CD4-positive, alpha-beta T cell treated with Interleukin-21 for 1 hour (primary cell): ENCODE measurements around the gene PSMB9.

Experiments used
- DNase-seq: peaks from one replicate; pipeline ENCODE4 v3.0.0-alpha.2; 2020

PSMB9 gene

DNA sequence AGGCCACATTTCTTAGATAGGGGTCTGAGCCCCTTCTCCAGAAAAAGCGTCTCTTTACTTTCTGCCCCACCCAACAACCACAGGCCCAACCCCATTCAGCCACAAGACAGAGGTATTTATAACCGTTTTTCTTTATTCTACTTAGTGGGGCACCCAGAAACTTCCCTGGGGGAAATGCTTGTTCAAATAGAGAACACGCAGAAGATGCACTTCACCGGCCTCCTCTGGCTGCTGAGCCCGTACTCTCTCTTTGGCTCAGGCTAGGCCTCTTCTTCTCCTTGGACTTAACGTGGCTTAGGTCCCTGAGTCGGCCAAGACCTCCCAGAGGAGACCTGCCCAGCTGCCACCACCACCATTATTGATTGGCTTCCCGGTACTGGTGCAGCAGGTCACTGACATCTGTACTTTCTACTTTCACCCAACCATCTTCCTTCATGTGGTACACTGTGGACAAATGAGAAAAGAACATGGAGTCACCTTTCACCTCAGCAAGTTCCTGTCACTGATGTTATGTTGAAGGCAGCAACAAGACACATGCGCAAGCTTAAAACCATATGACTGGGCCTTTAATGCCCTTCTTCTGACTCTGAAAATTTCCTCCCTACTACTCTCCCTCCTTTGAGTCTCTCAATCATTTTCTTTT lies 13.3 kb upstream of the PSMB9 start:
- DNase-seq = peak; percentile 61

DNA sequence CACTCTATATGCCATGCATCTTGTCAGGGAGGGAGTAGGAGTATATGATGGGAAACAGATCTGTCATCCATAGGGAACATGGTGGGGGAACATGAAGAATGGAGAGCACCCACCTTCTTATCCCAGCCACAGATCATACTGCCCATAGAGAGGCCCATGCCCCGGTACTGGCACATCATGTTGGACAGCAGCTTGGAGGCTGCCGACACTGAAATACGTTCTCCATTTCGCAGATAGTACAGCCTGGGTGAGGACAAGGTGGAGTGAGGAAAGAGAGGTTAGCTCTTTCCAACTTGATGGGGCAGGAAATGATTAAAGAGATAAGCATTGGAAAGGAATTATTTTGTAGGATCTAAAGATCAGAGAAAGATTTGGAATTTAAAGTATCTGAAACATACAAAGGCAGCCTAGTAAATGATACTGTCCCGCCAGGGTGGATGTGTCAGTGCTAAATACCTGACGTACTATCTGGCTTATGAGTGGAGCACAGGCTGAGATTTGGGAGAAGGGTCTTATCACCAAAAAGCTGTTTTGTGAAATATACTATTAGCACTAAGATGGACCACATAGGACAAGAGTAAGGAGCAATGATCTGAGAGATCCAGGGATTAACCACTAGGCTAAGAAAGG lies 11.9 kb upstream of the PSMB9 start:
- DNase-seq = no peak

DNA sequence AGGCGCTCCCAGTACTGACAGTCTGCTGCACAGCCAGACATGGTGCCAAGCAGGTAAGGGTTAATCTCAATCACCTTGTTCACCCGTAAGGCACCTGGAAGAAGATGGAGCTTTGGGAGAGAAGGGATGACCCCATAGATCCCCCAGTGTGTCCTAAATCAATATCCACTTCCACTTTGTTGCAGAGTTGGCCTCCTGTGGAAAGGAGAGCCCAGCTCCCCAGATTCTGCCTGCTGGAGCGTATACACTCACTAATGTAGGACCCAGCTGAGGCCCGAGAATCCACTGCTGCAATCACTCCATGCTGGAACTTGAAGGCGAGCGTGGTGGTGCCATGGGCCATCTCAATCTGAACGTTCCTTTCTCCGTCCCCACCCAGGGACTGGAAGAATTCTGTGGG lies 11.3 kb upstream of the PSMB9 start:
- no peak for DNase-seq

DNA sequence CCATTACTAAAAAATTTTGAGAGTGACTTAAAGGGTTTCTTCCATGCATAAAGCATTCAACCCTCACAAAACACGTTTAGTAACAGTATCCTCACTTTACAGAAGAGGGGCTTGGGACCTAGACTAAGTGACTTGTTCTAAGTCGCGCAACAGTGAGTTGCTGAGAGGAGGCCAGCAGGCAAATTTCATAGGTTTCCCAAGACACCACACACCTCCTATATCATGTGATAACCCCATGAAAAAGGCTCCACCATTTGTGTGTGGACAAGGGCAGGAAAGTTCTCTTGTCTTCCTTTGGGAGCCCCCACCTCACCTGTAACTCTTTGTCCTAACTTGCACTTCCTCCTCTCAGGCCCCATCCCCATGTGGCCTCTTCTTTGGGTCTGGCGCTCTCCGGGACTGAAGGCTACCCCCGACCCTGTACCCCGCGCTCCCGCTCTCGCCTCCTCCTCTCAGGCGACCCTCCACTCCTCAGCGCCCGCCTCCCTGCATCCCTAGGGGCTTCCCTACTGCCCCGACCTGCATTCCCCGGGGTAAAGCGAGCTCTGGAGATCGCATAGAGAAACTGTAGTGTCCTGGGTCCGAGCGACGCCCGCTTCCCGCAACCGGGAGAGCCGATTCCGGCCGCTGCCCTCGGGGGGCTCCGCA lies 10.5 kb upstream of the PSMB9 start:
- peak; percentile 36 for DNase-seq

DNA sequence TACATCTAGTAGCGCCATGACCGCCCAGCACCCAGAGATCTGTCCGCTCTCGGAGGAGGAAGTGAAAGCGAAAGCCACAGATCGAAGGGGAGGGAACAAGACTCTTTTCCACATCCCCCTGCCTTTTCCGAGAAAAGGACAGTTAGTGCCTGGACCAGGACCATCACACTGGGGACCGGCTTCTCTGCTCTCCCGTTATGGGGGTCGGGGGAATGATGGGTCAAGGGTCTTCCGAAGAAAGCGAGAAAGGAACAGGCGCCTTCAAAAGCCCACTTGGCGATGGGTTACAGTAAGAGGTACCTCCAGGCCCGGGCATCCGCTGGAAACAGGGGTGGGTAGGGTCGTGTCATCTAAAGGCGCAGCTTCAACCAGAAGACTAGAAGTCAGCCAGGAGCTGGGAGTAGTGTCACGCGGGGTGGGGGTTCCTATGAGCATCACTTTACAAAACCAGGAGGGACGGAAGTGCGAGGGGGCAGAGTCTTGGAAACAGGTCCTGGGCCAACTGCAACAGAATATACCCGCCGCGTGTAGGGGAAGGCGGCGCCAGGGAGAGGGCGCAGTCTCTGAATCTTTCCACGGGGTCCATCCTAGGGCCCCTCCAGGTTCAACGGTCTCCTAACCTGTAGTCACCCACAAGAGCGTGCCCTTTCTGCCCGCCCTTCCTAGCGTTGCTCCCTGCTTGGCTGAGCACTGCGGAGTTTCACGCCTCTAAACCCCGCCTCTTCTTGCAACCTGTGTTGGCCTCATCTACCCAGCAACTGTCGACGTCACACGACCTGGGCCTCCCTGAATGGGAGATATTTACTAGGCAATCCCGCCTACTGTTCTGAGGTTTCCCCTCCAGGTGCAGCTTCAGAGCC lies 9.8 kb upstream of the PSMB9 start, which contains the start of gene PSMB8:
Gene PSMB8, minus strand, starts transcription at position 69 of the 860 bp plus-strand sequence. Its CDS starts 51 bp downstream, at position 18.
- DNase-seq = peak; percentile 99

DNA sequence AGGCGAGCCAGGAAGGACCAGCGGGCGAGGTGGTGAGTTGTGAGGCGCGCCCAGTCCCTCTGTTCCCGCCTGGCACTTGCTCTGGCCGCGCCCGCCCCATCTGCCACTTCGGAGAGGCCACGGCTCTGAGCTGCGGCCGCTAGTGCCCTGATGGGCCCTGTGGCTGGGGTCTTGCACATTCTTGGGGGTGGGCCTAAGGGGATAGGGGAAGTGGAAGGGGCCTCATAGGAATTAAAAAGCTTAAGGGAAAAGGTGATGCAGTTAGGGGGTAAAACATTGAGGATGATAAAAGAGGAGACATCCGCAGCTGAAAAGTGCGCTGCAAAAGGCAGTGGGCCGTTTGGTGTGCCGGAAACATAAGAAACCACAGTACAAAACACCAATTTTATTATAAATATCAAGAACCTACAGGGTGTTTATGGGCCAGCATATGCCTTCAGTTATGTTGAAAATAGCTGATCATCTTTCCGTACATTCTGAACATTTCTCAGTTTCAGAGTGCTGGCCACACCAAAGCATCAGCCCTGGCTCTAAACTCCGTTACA lies 9.1 kb upstream of the PSMB9 start:
- no peak for DNase-seq

DNA sequence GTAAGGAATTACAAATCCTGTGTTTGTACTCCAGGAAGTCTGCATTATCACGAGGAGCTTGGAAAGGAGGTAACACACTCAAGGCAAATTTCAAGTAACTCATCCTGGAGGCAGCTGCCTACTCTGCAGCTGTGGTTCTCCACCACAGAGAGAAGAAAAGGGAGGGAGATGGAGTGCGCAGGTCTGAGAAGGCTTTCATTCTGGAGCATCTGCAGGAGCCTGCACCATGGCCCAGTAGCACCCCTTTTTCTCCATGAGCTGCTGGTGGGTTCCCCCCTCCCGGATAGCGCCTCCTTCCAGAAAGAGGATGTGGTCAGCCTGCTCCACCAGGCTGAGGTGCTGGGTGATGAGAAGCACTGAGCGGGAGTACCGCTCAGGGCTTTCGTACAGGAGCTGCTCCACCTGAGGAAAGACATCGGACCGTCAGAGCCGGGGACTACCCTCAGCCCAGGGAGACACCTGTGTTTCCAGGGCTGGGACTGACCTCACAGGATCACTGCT lies 8.6 kb upstream of the PSMB9 start:
- peak; percentile 64 for DNase-seq

DNA sequence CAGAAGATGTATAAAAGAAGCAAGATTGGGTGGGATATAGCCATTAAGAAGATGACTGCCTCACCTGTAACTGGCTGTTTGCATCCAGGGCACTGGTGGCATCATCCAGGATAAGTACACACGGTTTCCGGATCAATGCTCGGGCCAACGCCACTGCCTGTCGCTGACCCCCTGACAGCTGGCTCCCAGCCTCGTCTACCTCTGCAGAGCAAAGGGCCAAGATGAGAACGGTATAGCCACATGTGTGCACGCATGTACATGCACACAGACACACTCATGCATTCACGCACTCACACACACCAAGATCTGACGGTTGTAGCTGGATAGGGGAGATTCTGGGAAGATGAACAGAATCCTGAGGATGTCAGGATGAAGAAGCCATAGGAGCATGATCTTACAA lies 7.0 kb upstream of the PSMB9 start:
- no peak for DNase-seq

DNA sequence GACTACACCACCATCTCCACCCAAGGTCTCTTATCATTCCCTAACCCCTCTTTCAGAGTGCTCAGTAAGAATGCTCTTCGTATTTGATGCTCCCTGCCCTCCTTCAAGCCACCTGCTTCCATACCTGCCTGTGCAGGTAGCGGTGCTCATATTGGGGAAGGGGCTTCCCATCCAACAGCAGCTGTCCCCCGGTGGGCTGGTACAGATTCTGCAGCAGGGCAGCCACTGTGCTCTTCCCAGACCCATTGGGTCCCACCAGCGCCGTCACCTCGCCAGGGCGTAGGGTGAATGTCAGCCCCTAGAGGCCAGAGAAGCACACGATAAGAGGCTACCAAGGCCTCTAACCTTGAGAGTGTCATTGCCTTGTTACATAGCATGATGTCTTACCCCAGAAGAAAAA lies 6.2 kb upstream of the PSMB9 start:
- no peak for DNase-seq

DNA sequence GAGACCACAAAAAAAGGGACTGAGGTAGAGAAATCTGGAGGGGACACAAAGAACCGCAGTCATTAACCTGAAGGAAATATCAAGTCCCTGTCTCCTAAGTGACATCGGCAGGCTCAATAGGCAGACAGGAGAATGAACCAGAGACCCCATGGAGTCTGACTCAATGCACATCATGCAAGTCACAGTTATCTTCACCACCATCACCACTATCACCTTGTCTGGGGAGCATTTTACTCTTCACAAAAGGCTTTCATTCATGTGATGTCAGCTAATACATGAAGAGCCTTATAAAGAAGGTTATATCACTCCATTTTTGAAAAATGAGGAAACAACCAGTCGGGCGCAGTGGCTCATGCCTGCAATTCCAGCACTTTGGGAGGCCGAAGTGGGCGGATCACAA lies 4.9 kb upstream of the PSMB9 start:
- no peak for DNase-seq

DNA sequence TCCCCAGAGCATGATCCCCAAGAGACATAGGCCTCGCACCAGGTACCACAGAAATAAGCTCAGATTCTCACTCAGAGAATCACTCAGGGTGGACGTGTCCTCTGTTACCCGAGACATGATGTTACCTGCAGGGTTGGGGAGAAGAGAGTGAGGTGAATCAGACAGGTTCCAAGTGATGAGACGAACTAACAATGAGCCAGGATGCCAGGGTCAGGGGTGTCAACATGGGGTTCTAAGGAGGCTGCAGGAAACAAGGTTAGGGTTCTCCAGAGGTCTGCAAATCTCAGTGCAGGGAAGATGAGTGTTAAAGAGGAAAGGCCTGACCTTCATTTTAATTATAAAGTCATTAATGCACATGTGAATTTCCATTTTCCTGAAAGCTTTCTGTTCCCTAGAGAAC lies 3.0 kb upstream of the PSMB9 start:
- DNase-seq = no peak

DNA sequence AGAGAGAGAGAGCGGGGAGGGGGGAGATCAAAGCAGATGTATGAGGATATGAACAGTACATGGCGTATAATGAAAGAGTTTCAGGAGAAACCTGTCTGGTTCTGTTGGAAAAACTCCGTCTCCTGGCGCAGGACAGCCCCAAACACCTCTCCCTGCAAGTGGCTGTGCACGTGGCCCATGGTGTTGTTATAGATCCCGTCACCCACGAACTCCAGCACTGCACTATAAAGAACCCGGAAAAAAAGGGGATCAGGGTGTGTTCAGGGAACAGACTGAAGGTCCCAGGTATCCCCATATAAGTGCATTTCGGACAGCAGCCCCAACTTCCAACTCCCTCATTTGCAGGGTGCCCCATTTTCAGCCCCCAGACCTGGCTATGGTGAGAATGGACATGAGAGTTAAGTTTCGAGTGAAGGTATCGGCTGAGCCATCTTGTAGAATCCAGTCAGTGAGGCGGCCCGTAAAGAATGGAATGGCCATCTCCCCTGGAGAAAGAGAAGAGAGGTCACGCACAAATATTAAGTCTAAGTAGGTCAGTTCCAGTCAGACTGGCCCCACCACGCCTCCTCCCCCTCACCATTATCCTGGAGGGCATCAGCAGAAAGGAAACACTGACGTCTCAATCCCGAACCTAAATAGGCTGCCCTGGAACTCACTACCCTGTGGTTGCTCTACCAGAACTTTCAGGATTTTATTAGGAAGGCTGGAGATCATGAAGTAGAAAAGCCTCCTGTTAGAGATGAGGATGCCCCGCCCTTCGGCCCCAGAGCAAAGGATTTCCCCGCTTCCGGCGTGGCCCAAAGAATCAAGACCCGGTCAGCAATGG lies 1.8 kb upstream of the PSMB9 start:
- peak; percentile 44 for DNase-seq

DNA sequence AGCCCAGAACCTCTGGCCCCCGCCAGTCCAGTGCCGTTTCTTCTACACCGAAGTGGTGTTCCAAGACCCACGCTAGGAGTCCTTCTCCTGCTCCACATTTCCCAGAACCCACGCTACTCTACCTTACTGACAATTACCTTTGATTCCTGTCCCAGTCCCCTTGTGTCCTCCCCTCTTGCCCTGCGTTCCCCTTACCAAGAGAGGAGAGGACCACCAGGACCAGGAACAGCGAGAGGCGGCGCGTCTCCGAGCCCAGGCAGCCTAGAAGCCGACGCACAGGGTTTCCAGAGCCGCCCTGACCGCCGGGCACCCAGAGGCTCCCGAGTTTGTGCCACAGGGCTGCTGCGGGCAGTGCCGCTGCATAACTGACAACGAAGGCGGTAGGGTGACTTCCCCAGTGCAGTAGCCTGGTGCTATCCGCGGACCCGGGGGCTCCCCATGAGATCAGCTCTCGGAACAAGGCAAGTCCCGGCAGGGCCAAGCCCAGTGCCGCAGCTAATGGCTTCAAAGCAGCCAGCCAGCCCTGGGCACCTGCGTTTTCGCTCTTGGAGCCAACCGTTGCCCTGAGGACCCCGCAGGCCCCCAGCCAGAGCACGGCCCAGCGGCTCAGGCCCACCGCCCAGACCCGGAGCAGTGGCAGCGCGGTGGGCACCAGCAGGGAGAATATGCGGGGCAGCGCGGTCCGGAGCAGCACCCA lies 1.0 kb upstream of the PSMB9 start:
- peak; percentile 63 for DNase-seq

DNA sequence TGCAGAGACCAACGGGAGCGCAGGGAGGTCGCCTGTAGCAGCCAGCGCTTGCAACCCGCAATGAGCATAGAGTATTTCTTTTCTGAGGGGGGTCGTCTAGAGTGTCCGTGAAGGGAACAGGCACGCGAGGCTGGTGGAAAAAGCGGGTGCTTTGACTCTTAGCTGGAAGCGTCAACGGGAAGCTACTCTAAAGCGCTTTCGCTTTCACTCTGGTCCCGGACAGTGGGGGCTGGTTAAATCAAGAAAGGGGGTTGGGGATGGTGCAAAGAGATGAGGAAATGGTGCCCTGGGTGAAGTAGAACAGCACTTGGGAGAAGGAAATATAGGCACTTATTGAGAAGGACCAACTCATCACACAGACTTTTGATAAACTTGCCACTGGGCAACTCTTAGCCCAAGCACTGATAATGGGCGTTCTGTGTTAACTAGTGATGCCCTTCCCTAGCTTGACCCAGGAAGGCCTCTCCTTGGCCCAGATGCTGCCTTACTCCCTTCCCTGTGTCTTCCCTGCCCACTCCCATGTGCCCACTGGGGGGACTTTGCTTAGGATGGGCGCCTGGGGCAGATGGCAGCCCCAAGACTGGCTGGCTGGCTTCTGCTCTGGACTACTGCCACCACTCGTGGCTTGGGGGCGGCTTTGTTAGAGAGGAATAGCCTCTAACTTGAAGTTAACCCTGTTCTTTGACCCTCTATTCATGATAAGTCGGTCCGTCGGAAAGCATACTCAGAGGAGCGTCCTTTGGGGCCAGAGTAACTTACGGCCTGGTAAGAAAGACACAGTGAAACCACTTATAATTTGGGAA lies 585 bp downstream of the PSMB9 start:
- peak; percentile 74 for DNase-seq

DNA sequence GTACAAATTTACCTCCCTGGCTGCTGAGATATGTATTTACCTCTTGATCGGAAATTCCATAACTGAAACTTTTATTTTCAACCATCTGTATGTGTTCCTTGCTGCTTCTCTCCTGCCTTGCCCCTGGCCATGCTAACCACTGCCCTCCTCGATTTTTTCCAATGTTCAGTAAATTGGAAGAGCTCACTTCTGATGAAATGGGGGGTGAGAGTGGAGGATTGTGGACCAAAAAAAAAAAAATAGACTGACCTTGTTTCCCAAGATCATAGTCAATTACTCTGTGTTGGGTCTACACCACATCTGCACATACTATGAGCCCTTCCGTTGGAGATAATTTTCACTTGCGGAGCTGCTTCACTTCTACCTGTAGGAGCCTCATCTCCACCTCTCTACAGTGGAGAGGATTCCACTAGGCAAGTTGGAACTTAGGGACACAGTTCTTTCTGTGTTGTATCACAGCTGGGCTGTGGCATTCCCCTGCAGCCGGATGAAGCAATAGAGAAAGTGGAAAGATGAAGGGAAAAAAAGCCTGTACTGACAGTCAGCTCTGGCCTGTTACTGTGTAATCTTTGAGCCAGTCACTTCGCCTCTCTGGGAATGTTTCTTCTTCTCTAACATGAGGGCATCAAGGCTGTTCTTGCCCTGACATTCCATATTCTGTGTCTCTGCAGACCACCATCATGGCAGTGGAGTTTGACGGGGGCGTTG lies 1.6 kb downstream of the PSMB9 start:
- DNase-seq = no peak

DNA sequence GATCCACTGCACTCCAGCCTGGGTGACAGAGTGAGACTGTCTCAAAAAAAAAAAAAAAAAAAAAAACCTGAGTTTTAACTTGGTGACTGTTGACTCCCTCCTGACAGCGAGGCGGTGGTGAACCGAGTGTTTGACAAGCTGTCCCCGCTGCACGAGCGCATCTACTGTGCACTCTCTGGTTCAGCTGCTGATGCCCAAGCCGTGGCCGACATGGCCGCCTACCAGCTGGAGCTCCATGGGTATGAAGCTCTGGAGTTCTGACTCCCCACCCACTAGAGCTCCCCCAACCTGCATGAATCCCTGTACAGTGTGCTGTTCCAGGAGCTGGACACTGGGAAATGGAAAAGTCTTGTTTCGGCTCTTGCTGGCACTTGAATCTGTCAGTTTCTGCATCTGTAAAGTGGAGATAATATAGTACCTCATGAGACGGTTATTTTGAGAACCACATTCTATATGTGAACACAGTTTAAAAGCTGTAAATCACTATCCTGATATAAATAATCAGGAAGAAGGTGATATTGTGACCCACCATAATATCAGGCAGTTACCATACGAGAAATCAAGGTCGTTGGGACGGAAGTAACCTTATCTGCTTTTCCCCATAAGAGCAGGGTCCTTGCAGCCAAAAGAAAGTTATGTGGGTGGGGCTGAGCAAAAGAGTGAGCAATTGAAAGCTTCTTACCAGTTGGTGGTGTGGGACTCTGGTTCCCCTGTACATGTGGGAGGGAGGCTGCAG lies 3.3 kb downstream of the PSMB9 start:
- no peak for DNase-seq

DNA sequence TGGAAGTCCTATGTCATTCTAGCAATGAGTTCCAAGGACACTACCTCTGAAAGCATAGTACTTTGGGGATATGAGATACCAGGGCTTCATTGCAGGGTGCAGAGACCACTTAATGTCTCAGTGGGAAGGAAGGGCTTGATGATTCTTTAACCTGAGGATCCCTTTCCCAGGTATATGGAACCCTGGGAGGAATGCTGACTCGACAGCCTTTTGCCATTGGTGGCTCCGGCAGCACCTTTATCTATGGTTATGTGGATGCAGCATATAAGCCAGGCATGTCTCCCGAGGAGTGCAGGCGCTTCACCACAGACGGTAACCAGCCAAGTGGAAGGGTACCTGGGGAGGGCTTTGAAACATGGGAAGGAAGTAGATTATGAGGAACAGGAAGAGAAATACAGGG lies 4.2 kb downstream of the PSMB9 start:
- no peak for DNase-seq

DNA sequence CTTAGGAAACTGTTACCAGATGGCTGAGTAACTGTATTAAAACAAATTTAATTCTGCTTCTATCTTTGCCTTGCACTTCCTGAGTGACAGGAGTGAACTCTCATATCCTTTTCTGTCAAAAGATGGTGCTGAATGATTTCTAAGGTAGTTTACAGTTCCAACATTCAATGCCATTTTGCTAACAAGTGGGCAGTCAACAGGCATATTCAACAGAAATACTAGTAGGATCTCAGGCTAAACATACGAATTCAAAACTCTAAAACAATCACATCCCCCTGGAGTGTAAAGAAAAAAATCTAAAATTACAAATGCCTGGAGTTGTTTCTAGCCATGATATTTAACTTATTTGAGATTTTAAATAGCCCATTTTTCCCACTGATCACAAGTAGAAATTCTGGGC lies 6.7 kb downstream of the PSMB9 start:
- no peak for DNase-seq

DNA sequence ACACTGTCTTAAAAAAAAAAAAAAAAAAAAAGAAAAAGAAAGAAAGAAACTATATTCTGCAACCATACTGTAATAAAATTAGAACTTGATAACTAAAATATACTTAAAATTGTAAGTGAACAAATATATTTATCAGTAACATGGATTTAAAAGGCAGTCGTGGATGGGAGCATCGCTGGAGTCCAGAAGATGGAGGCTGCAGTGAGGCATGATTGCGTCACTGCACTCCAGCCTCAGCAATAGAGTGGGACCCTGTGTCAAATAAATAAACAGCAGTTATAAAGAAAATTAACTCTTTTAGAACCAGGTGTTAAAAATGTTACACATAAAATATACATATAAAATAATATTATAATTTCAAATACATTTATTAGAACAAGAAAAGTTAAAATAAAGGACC lies 8.7 kb downstream of the PSMB9 start:
- DNase-seq = no peak
